B cell (primary cell): ENCODE measurements around the gene TBC1D23. TPM values are rescaled to one million over a fixed set of nuclear protein-coding genes. Genes with fewer than 3 reads are reported as not detected.

ENCODE experiments used
- ATAC-seq: fragments of 200-7000 bp; cut with Tn5 transposase; one replicate; pipeline ENCODE4 v1.10.0; 2021; ENCODE audit warnings: low read depth, mild to moderate bottlenecking, moderate number of reproducible peaks, moderate library complexity
- CTCF ChIA-PET: fragments of 350-600 bp; sonication (Branson Sonifier 250); formaldehyde crosslinking; loops from one replicate; lab custom pipeline; 2021; ENCODE audit warnings: antibody characterized with exemption, inconsistent platforms; lab: Charles Lee
- POLR2A ChIA-PET: fragments of 350-600 bp; sonication (Branson Sonifier 250); formaldehyde crosslinking; loops from one replicate; lab custom pipeline; 2021; ENCODE audit warnings: antibody characterized with exemption; lab: Charles Lee
- DNase-seq: peaks from one replicate; pipeline ENCODE4 v3.0.0; 2013
- H2AFZ ChIP-seq: 2 replicates; pipeline ENCODE4 v1.6.1; 2012; ENCODE audit warnings: mild to moderate bottlenecking, low read depth, low read length; ENCODE audit not compliant: insufficient read depth, poor library complexity, severe bottlenecking
- H3K27ac ChIP-seq, 2 donors: 1 replicate in 1 of 2; 2 replicates in 1 of 2; pipeline ENCODE4 v1.5.1; 2012 to 2013; ENCODE audit warnings: low read length in 2 of 2, mild to moderate bottlenecking in 2 of 2, moderate library complexity in 1 of 2
- H3K27me3 ChIP-seq, 4 experiments: fragments of 200-600 bp in 1 of 4; sonication (generic) in 1 of 4; replicated peaks in 1 of 4; 1 replicate in 2 of 4; 2 replicates in 2 of 4; pipeline versions ENCODE4 v1.6.1 to v1.7.0; 2013 to 2016; ENCODE audit warnings: low read length in 3 of 4, mild to moderate bottlenecking in 2 of 4, mixed read lengths in 1 of 4, moderate library complexity in 1 of 4; ENCODE audit not compliant: insufficient read depth in 4 of 4, control insufficient read depth in 3 of 4; ENCODE audit errors: control extremely low read depth in 1 of 4
- H3K36me3 ChIP-seq, 2 experiments: replicated peaks in 1 of 2; 1 replicate in 1 of 2; 2 replicates in 1 of 2; pipeline versions ENCODE4 v1.6.1 to v1.7.1; 2013; ENCODE audit warnings: low read length in 1 of 2; ENCODE audit not compliant: insufficient read depth in 2 of 2, control insufficient read depth in 1 of 2; ENCODE audit errors: control extremely low read depth in 1 of 2, extremely low read depth in 1 of 2
- H3K4me1 ChIP-seq, 2 donors: fragments of 200-600 bp in 1 of 2; sonication (generic) in 1 of 2; 1 replicate in 1 of 2; 2 replicates in 1 of 2; pipeline versions ENCODE4 v1.5.1 to v1.6.1; 2013 to 2017; ENCODE audit warnings: low read length in 2 of 2; ENCODE audit not compliant: control insufficient read depth in 2 of 2, insufficient read depth in 2 of 2
- H3K4me2 ChIP-seq: replicated peaks from 2 replicates; pipeline ENCODE3; 2012; ENCODE audit warnings: mild to moderate bottlenecking, low read depth, low read length; ENCODE audit not compliant: poor library complexity, severe bottlenecking
- H3K4me3 ChIP-seq, 5 experiments: fragments of 200-600 bp in 1 of 5; sonication (generic) in 1 of 5; 1 replicate in 3 of 5; 2 replicates in 2 of 5; pipeline versions ENCODE4 v1.5.1 to v1.7.0; 2011 to 2016; ENCODE audit warnings: low read length in 4 of 5, mild to moderate bottlenecking in 4 of 5, low read depth in 2 of 5, control low read depth in 1 of 5, moderate library complexity in 1 of 5; ENCODE audit not compliant: insufficient read depth in 1 of 5; ENCODE audit errors: control extremely low read depth in 1 of 5, extremely low read depth in 1 of 5
- H3K79me2 ChIP-seq: fragments of 200-600 bp; sonication (generic); one replicate; pipeline ENCODE4 v1.6.0; 2016; ENCODE audit warnings: low read length; ENCODE audit not compliant: control insufficient read depth, insufficient read depth
- H3K9ac ChIP-seq: fragments of 200-600 bp; sonication (generic); 2 replicates; pipeline ENCODE4 v1.6.1; 2017; ENCODE audit warnings: mild to moderate bottlenecking, low read length, moderate library complexity
- H3K9me3 ChIP-seq, 3 donors: one replicate each; pipeline versions ENCODE4 v1.6.1 to v1.7.1; 2013; ENCODE audit warnings: low read length in 2 of 3; ENCODE audit not compliant: control insufficient read depth in 2 of 3, insufficient read depth in 1 of 3; ENCODE audit errors: control extremely low read depth in 1 of 3
- H4K20me1 ChIP-seq: 2 replicates; pipeline ENCODE4 v1.6.0; 2012; ENCODE audit warnings: mild to moderate bottlenecking, low read length; ENCODE audit not compliant: insufficient read depth, control insufficient read depth, poor library complexity, severe bottlenecking
- H3K27ac Mint-ChIP-seq: one replicate; pipeline ENCODE4 v1.8.0; 2021; ENCODE audit warnings: mixed read lengths
- H3K27me3 Mint-ChIP-seq: one replicate; pipeline ENCODE4 v1.8.0; 2021; ENCODE audit warnings: mixed read lengths
- H3K4me1 Mint-ChIP-seq: one replicate; pipeline ENCODE4 v1.8.0; 2021; ENCODE audit warnings: mixed read lengths
- H3K4me3 Mint-ChIP-seq: one replicate; pipeline ENCODE4 v1.8.0; 2021; ENCODE audit warnings: mixed read lengths
- H3K9me3 Mint-ChIP-seq: one replicate; pipeline ENCODE4 v1.8.0; 2022; ENCODE audit warnings: mixed read lengths; ENCODE audit not compliant: insufficient read depth
- CTCF ChIP-seq: fragments of 200-600 bp; IDR thresholded peaks from one replicate; pipeline ENCODE4 v1.8.0; 2022; ENCODE audit warnings: antibody characterized with exemption, mild to moderate bottlenecking
- EZH2 ChIP-seq: IDR thresholded peaks from 2 replicates; pipeline ENCODE4 v1.6.1; 2012; ENCODE audit warnings: borderline replicate concordance, low read depth, mild to moderate bottlenecking, moderate library complexity, low read length; ENCODE audit not compliant: insufficient read depth, poor library complexity, severe bottlenecking
- whole genome bisulfite sequencing: methylation state at CpG from one replicate; pipeline ENCODE4 v1.1.5; 2013; ENCODE audit warnings: missing lambda C conversion rate; ENCODE audit not compliant: insufficient coverage; 5-methylcytosine and 5-hydroxymethylcytosine counted together
- intact Hi-C: fragments of 100-400 bp; cut with micrococcal nuclease; formaldehyde crosslinking; loops from one replicate; pipeline ENCODE4 v1.10.0; 2022
- polyA plus RNA-seq: library from polyadenylated mRNA; depleted of rRNA; stranded (reverse); fragments of >200 nt; gene quantifications from 2 replicates; pipeline ENCODE4 v1.2.3, GENCODE V29; 2012
- total RNA-seq, 2 donors: library from RNA; stranded (reverse); fragments of 120-200 nt in 1 of 2; gene quantifications; 1 replicate in 1 of 2; 2 replicates in 1 of 2; pipeline versions ENCODE4 v1.2.3 to v1.2.4, GENCODE V29; 2013 to 2022

The TBC1D23 gene
- total and polyA plus RNA-seq, 2 donors (not counting 1 experiment from before 2014, with no cell fraction given): 7.2 to 36.5 TPM

GRCh38 chr3:100289339-100289738, 28.5 kb downstream of the TBC1D23 start:
- no peak for TF ChIP-seq CTCF
- no peak for TF ChIP-seq EZH2
- Histone ChIP-seq H4K20me1 (no peaks in the 10 kb centered on the region), H3K4me2 (no peak overlapping the region), H3K27me3 (no peaks in the 10 kb centered on the region), H3K79me2 (no peaks in the 10 kb centered on the region), H3K4me1 (no peaks in the 10 kb centered on the region), H3K9me3 (no peaks in the 10 kb centered on the region), H3K36me3 (peaks cover 2 to 29% of the 10 kb centered on the region in 2 experiments), H3K27ac (no peak overlapping the region), H3K4me3 (no peak overlapping the region), H3K9ac (no peak overlapping the region), H2AFZ (no peak overlapping the region)
- H3K9me3 Mint-ChIP-seq: no peaks in the 10 kb centered on the region
- POLR2A ChIA-PET: no interaction called here
- peak; percentile 10 for DNase-seq
- intact Hi-C loops: no loop called here
- H3K27ac Mint-ChIP-seq: peak overlapping the region; percentile 17
- no peak overlapping the region for H3K4me3 Mint-ChIP-seq
- H3K4me1 Mint-ChIP-seq: peaks cover 5% of the 10 kb centered on the region
- H3K27me3 Mint-ChIP-seq: no peaks in the 10 kb centered on the region
- ATAC-seq: no peak
- WGBS: 0% methylated on average over 1 of the region's 2 CpGs
- CTCF ChIA-PET: no interaction called here

GRCh38 chr3:100295089-100295488, 34.3 kb downstream of the TBC1D23 start:
- ATAC-seq: no peak
- no peak overlapping the region for H2AFZ ChIP-seq
- H3K9ac ChIP-seq: no peak overlapping the region
- Mint-ChIP-seq H3K27ac (no peak overlapping the region), H3K9me3 (no peaks in the 10 kb centered on the region), H3K4me1 (no peaks in the 10 kb centered on the region), H3K27me3 (no peaks in the 10 kb centered on the region), H3K4me3 (no peak overlapping the region)
- POLR2A ChIA-PET: no interaction called here
- no peaks in the 10 kb centered on the region for H3K27me3 ChIP-seq
- no peak overlapping the region for H3K27ac ChIP-seq
- no peak overlapping the region for H3K4me3 ChIP-seq
- no peaks in the 10 kb centered on the region for H3K79me2 ChIP-seq
- H3K4me1 ChIP-seq: no peaks in the 10 kb centered on the region
- intact Hi-C loops: no loop called here
- no peak for TF ChIP-seq CTCF
- no peak for TF ChIP-seq EZH2
- CTCF ChIA-PET: no interaction called here
- H3K9me3 ChIP-seq: no peaks in the 10 kb centered on the region
- WGBS: no CpG with 5 or more reads among the region's 1 CpG
- H3K4me2 ChIP-seq: no peak overlapping the region
- no peaks in the 10 kb centered on the region for H4K20me1 ChIP-seq
- H3K36me3 ChIP-seq: peaks cover 10 to 32% of the 10 kb centered on the region in 2 experiments
- no peak for DNase-seq
